ENCODE measurements around the gene OR4F6.

Gene OR4F6

DNA sequence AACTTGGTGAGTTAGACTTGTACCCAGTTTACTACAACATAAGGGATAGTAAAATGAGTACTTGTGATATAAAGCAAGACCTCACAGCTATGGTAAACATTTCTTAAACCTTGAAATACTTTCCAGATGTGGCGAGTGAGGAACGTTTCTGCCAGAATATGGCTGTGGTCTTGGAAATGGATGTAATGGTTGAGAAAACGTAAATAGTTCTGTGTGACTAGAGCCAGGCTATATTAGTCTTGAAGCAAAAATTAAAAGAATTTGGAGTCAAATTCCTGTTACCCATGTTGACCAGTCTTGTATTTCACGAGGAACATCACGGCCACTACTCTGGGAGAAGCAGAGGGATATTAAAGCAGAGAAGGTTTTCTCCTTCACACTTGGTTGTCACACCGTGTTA, 23.9 kb downstream of the OR4F6 start:
- TF ChIP-seq, protein P1, sequence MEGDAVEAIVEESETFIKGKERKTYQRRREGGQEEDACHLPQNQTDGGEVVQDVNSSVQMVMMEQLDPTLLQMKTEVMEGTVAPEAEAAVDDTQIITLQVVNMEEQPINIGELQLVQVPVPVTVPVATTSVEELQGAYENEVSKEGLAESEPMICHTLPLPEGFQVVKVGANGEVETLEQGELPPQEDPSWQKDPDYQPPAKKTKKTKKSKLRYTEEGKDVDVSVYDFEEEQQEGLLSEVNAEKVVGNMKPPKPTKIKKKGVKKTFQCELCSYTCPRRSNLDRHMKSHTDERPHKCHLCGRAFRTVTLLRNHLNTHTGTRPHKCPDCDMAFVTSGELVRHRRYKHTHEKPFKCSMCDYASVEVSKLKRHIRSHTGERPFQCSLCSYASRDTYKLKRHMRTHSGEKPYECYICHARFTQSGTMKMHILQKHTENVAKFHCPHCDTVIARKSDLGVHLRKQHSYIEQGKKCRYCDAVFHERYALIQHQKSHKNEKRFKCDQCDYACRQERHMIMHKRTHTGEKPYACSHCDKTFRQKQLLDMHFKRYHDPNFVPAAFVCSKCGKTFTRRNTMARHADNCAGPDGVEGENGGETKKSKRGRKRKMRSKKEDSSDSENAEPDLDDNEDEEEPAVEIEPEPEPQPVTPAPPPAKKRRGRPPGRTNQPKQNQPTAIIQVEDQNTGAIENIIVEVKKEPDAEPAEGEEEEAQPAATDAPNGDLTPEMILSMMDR (IDR thresholded peaks at IDR 0.05): no peak

DNA sequence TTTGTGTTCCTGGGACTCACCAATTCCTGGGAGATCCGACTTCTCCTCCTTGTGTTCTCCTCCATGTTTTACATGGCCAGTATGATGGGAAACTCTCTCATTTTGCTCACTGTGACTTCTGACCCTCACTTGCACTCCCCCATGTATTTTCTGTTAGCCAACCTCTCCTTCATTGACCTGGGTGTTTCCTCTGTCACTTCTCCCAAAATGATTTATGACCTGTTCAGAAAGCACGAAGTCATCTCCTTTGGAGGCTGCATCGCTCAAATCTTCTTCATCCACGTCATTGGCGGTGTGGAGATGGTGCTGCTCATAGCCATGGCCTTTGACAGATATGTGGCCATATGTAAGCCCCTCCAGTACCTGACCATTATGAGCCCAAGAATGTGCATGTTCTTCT, 25.5 kb downstream of the OR4F6 start:
- TF ChIP-seq, protein P1 (IDR thresholded peaks at IDR 0.05): no peak

DNA sequence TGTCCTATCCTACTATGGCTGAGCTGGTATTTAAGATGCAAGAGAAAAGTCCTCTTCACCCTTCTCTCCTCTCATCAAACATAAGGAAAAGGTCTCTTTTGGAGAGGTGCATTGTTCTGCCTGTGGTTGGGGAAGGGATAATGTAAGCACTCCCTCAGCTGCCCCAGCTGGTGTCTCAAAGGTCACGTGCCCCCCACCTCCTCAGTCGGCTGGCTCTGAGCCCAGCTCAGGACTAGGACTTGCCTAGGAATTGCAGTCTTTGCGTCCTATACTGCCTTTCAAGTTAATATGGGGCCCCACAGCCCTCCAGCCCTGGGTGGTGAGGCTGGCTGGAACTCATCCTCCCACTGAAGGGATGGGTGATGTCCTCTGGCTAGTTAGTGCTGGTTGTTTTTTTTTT, 38.3 kb downstream of the OR4F6 start:
- TF ChIP-seq, protein P1 (IDR thresholded peaks at IDR 0.05): no peak

DNA sequence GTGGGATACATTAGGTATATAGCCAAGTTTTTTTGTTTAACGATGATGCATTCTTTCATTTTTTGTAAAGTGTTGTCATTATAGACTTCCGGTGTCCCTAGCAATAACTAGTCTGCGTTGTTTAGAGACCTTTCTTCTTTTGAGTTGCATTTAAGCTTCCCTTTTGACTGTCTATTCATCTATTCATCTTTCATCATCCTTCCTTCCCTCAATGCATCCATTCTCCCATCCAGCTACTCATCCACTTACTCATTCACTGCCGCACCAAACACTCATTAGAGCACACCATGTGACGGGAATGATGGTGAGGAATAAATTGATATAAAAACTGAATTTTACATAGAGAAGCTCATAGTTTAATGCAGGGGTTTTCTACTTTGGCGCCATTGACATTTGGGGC, 41.6 kb downstream of the OR4F6 start:
- TF ChIP-seq, protein P1 (IDR thresholded peaks at IDR 0.05): no peak

DNA sequence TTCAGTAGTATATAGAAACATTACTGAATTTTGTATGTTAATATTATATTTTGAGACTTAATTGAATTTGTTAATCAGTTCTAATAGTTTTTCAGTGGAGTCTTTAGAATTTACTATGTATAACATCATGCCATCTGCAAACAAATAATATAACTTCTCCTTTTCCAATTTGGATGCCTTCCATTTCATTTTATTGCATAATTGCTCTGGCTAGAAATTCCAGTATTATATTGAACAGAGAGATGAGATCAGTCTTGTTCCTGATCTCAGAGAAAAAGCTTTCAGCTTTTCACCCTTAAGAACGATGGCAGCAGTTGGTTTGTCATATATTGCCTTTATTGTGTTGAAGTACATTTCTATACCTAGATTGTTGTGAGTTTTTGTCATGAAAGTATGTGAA, 49.0 kb downstream of the OR4F6 start:
- TF ChIP-seq, protein P1 (IDR thresholded peaks at IDR 0.05): no peak

Measured in LNCAP (cell line).